ENCODE data around the gene TWIST2. TPM values are rescaled to one million over a fixed set of nuclear protein-coding genes. Genes with fewer than 3 reads are reported as not detected.

The TWIST2 gene
- total RNA-seq, 2 experiments from 2014 or later: not detected

- no peaks in the 10 kb centered on the region for H3K4me1 Mint-ChIP-seq (ENCODE audit: low read depth)
- no peak for TF ChIP-seq CTCF (IDR thresholded peaks at IDR 0.05)
- ATAC-seq (no peak), DNase-seq (no peak)
- ChIA-PET POLR2A (no interaction called here), CTCF (no interaction called here)
- H3K27me3 Mint-ChIP-seq: peaks cover 1% of the 10 kb centered on the region
- no peak overlapping the region for H3K27ac Mint-ChIP-seq
- intact Hi-C loops (cut with micrococcal nuclease): no loop called here
- H3K36me3 Mint-ChIP-seq (ENCODE audit: low read depth): no peaks in the 10 kb centered on the region
- H3K9me3 Mint-ChIP-seq: no peaks in the 10 kb centered on the region
- H3K4me3 Mint-ChIP-seq: no peak overlapping the region
Observed at GRCh38 chr2:238892796-238893195, 44.9 kb downstream of the TWIST2 start.

- Mint-ChIP-seq H3K27me3 (peaks cover 1% of the 10 kb centered on the region), H3K4me3 (no peak overlapping the region), H3K27ac (no peak overlapping the region), H3K36me3 (ENCODE audit: low read depth) (no peaks in the 10 kb centered on the region), H3K9me3 (no peaks in the 10 kb centered on the region), H3K4me1 (ENCODE audit: low read depth) (no peaks in the 10 kb centered on the region)
- TF ChIP-seq CTCF (IDR thresholded peaks at IDR 0.05): no peak
- intact Hi-C loops (cut with micrococcal nuclease): no loop called here
- DNase-seq (no peak), ATAC-seq (no peak)
- POLR2A ChIA-PET: no interaction called here
- CTCF ChIA-PET: no interaction called here
Observed at GRCh38 chr2:238893349-238894000, 45.6 kb downstream of the TWIST2 start.

- CTCF ChIA-PET: no interaction called here
- H3K4me1 Mint-ChIP-seq (ENCODE audit: low read depth): no peaks in the 10 kb centered on the region
Observed at GRCh38 chr2:238894226-238894949, 46.5 kb downstream of the TWIST2 start.

GRCh38 chr2:238894950-238895298 is 47.0 kb downstream of the TWIST2 start:
- POLR2A ChIA-PET: no interaction called here
- H3K27ac Mint-ChIP-seq: no peak overlapping the region

More at GRCh38 chr2:238894226-238894949, 46.5 kb downstream of the TWIST2 start:
- Mint-ChIP-seq H3K9me3 (no peaks in the 10 kb centered on the region), H3K4me3 (no peak overlapping the region), H3K27ac (no peak overlapping the region), H3K36me3 (ENCODE audit: low read depth) (no peaks in the 10 kb centered on the region), H3K27me3 (peaks cover 4% of the 10 kb centered on the region)
- no peak for TF ChIP-seq CTCF (IDR thresholded peaks at IDR 0.05)
- intact Hi-C loops (cut with micrococcal nuclease): no loop called here
- DNase-seq (no peak), ATAC-seq (no peak)
- POLR2A ChIA-PET: no interaction called here

More at GRCh38 chr2:238894950-238895298, 47.0 kb downstream of the TWIST2 start:
- H3K4me1 Mint-ChIP-seq (ENCODE audit: low read depth): no peaks in the 10 kb centered on the region
- no peaks in the 10 kb centered on the region for H3K36me3 Mint-ChIP-seq (ENCODE audit: low read depth)
- DNase-seq: no peak
- no peak overlapping the region for H3K4me3 Mint-ChIP-seq
- TF ChIP-seq CTCF (IDR thresholded peaks at IDR 0.05): no peak
- H3K27me3 Mint-ChIP-seq: peaks cover 4% of the 10 kb centered on the region
- CTCF ChIA-PET: no interaction called here
- ATAC-seq: no peak
- intact Hi-C loops (cut with micrococcal nuclease): no loop called here
- no peaks in the 10 kb centered on the region for H3K9me3 Mint-ChIP-seq

Measured in activated CD8-positive, alpha-beta T cell treated with anti-CD3 and anti-CD28 coated beads for 36 hours (primary cell).